Loucy (cell line): Measurements from ENCODE around the gene FAM98A.

Experiments used
- H2AFZ ChIP-seq: fragments of 200-600 bp; sonication (generic); 2 replicates; pipeline ENCODE4 v1.6.0; 2016; ENCODE audit warnings: antibody characterized with exemption, mild to moderate bottlenecking, low read length, moderate library complexity
- H3F3A ChIP-seq: fragments of 200-600 bp; 2 replicates; pipeline ENCODE4 v1.6.0; 2016; ENCODE audit warnings: antibody characterized with exemption, low read depth, mild to moderate bottlenecking
- H3K27me3 ChIP-seq: fragments of 200-600 bp; sonication (generic); 2 replicates; pipeline ENCODE4 v1.6.1; 2014; ENCODE audit warnings: low read length, mild to moderate bottlenecking; ENCODE audit not compliant: insufficient read depth, poor library complexity, severe bottlenecking
- H3K36me3 ChIP-seq: fragments of 200-600 bp; sonication (generic); 2 replicates; pipeline ENCODE4 v1.6.1; 2016; ENCODE audit warnings: low read length; ENCODE audit not compliant: insufficient read depth
- H3K4me1 ChIP-seq: fragments of 200-600 bp; sonication (generic); 2 replicates; pipeline ENCODE4 v1.5.1; 2014; ENCODE audit warnings: low read length, mild to moderate bottlenecking; ENCODE audit not compliant: insufficient read depth, poor library complexity, severe bottlenecking
- H3K4me2 ChIP-seq: fragments of 200-600 bp; sonication (generic); 2 replicates; pipeline ENCODE4 v1.6.0; 2014; ENCODE audit warnings: antibody characterized with exemption, low read length, low read depth, mild to moderate bottlenecking; ENCODE audit not compliant: poor library complexity, severe bottlenecking
- H3K4me3 ChIP-seq: fragments of 200-600 bp; sonication (generic); 2 replicates; pipeline ENCODE4 v1.5.1; 2014; ENCODE audit warnings: low read length, mild to moderate bottlenecking, mixed read lengths; ENCODE audit not compliant: poor library complexity, severe bottlenecking
- H3K79me2 ChIP-seq: fragments of 200-600 bp; sonication (generic); 2 replicates; pipeline ENCODE4 v1.6.1; 2014; ENCODE audit warnings: low read length; ENCODE audit not compliant: insufficient read depth
- H3K9ac ChIP-seq: fragments of 200-600 bp; sonication (generic); 2 replicates; pipeline ENCODE4 v1.6.0; 2014; ENCODE audit warnings: mild to moderate bottlenecking, low read depth, low read length, moderate library complexity; ENCODE audit not compliant: poor library complexity, severe bottlenecking
- H3K9me2 ChIP-seq: fragments of 200-600 bp; sonication (generic); replicated peaks from 2 replicates; pipeline ENCODE4 v1.6.1; 2016; ENCODE audit warnings: low read depth, low read length, mixed read lengths
- H3K9me3 ChIP-seq: fragments of 200-600 bp; sonication (generic); 2 replicates; pipeline ENCODE4 v1.6.1; 2014; ENCODE audit warnings: mild to moderate bottlenecking, antibody characterized with exemption, low read length, low read depth; ENCODE audit not compliant: insufficient read depth
- H4K20me1 ChIP-seq: fragments of 200-600 bp; sonication (generic); 2 replicates; pipeline ENCODE4 v1.6.0; 2014; ENCODE audit warnings: antibody characterized with exemption, low read length, mild to moderate bottlenecking; ENCODE audit not compliant: insufficient read depth, poor library complexity, severe bottlenecking
- EZH2phosphoT487 ChIP-seq: fragments of 200-600 bp; IDR thresholded peaks from 2 replicates; pipeline ENCODE4 v1.6.1; 2018; ENCODE audit warnings: antibody characterized with exemption, mild to moderate bottlenecking, moderate library complexity, borderline replicate concordance
- TF ChIP-seq, protein P1 (sequence below): fragments of 200-600 bp; sonication (generic); conservative IDR thresholded peaks from 2 replicates; pipeline ENCODE4 v1.5.1; 2014; ENCODE audit warnings: mild to moderate bottlenecking, antibody characterized with exemption, low read length

Gene FAM98A

GRCh38 chr2:33603416-33603815 is 4.3 kb upstream of the FAM98A start:
- H3K4me3 ChIP-seq: no peak overlapping the region
- H2AFZ ChIP-seq: no peak overlapping the region
- no peaks in the 10 kb centered on the region for H3K9me3 ChIP-seq
- no peak for TF ChIP-seq EZH2phosphoT487
- TF ChIP-seq, protein P1, sequence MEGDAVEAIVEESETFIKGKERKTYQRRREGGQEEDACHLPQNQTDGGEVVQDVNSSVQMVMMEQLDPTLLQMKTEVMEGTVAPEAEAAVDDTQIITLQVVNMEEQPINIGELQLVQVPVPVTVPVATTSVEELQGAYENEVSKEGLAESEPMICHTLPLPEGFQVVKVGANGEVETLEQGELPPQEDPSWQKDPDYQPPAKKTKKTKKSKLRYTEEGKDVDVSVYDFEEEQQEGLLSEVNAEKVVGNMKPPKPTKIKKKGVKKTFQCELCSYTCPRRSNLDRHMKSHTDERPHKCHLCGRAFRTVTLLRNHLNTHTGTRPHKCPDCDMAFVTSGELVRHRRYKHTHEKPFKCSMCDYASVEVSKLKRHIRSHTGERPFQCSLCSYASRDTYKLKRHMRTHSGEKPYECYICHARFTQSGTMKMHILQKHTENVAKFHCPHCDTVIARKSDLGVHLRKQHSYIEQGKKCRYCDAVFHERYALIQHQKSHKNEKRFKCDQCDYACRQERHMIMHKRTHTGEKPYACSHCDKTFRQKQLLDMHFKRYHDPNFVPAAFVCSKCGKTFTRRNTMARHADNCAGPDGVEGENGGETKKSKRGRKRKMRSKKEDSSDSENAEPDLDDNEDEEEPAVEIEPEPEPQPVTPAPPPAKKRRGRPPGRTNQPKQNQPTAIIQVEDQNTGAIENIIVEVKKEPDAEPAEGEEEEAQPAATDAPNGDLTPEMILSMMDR: no peak
- H3K27me3 ChIP-seq: no peaks in the 10 kb centered on the region
- no peaks in the 10 kb centered on the region for H3F3A ChIP-seq
- peaks cover 5% of the 10 kb centered on the region; the same call in 1 of the 2 replicates for H3K79me2 ChIP-seq
- H3K9me2 ChIP-seq: no peaks in the 10 kb centered on the region
- H3K4me2 ChIP-seq: no peak overlapping the region
- no peaks in the 10 kb centered on the region for H4K20me1 ChIP-seq
- no peaks in the 10 kb centered on the region for H3K36me3 ChIP-seq
- no peaks in the 10 kb centered on the region for H3K4me1 ChIP-seq
- H3K9ac ChIP-seq: no peak overlapping the region

DNA sequence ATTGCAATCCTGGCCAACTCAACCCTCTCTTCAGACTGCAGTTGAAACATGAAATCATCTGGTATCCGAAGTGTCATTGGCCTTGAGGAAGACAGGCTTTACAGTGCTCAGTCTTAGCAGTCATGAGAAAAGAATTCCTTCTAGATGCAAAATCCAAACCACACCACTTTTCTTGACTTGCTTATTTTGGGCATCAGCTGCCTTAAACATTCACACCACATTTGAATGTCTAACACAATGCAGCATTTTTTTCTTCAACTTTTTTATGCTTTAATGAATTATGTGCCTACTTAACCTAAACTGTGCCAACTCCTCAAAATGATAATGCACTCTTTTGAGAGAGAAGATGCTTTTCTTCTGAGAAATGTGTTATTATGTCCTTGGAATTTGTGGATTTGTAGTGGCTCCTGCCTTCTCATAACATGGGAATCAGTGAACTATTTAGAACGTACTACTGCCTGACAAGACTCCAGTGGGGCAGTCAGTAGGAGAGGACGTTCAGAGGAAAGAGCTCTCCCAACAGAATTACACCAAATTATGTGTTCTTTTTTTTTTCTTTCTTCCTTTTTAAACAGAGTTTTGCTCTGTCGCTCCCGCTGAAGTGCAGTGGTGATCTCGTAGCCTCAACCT is 3.2 kb upstream of the FAM98A start:
- no peaks in the 10 kb centered on the region for H3K27me3 ChIP-seq

DNA sequence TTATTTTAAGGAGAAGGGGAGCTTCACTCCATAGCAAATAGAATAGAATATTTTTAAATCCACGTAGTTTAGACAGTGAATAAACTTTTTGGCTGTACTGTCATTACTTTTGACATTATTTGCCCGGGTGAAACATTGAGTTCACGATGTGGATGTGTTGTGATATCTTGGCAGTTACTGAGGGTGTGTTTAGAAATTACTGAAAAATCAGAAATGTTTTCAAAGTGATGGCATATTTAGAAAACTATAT is 769 bp upstream of the FAM98A start:
- H3K4me1 ChIP-seq: peaks cover 25% of the 10 kb centered on the region
- peak overlapping the region; percentile 61 for H3K9ac ChIP-seq
- H3K4me3 ChIP-seq: peak overlapping the region; percentile 80
- peak overlapping the region; percentile 92 for H2AFZ ChIP-seq
- peaks cover 12% of the 10 kb centered on the region for H4K20me1 ChIP-seq
- no peaks in the 10 kb centered on the region for H3K36me3 ChIP-seq
- H3K27me3 ChIP-seq: no peaks in the 10 kb centered on the region
- no peaks in the 10 kb centered on the region for H3K9me2 ChIP-seq
- H3K79me2 ChIP-seq: peaks cover 38% of the 10 kb centered on the region
- H3K9me3 ChIP-seq: no peaks in the 10 kb centered on the region
- TF ChIP-seq EZH2phosphoT487: no peak
- TF ChIP-seq, protein P1: no peak
- peak overlapping the region; percentile 71 for H3K4me2 ChIP-seq
- no peaks in the 10 kb centered on the region for H3F3A ChIP-seq

More for the DNA sequence above, 3.2 kb upstream of the FAM98A start:
- Histone ChIP-seq H3K4me3 (no peak overlapping the region), H4K20me1 (peaks cover 10% of the 10 kb centered on the region), H2AFZ (no peak overlapping the region), H3K9me2 (no peaks in the 10 kb centered on the region), H3K79me2 (peaks cover 16% of the 10 kb centered on the region), H3K9me3 (no peaks in the 10 kb centered on the region), H3K36me3 (no peaks in the 10 kb centered on the region), H3K4me1 (peaks cover 11% of the 10 kb centered on the region), H3F3A (no peaks in the 10 kb centered on the region), H3K9ac (no peak overlapping the region), H3K4me2 (no peak overlapping the region)
- TF ChIP-seq, protein P1: no peak
- TF ChIP-seq EZH2phosphoT487: no peak
